ENCODE measurements around the gene ROBO1. TPM values are rescaled to one million over a fixed set of nuclear protein-coding genes. Genes with fewer than 3 reads are reported as not detected.

The ROBO1 gene
- total RNA-seq, 6 experiments from 2014 or later, result 1.1 to 7.2 (median 4.3) TPM

- H3K4me3 ChIP-seq, result no peak overlapping the region
- no peak overlapping the region for H3K27ac ChIP-seq
- 88% methylated on average over 2 of the region's 2 CpGs for WGBS (ENCODE audit: insufficient coverage, low coverage, low lambda C conversion rate, missing lambda C conversion rate)
- peaks cover 0 to 7% (median 2%) of the 10 kb centered on the region in 4 donors for H3K4me1 ChIP-seq
- no peaks in the 10 kb centered on the region for H3K27me3 ChIP-seq
- ATAC-seq (no peak), DNase-seq (no peak)
- no peak for TF ChIP-seq CTCF (IDR thresholded peaks at IDR 0.05)
- intact Hi-C loops (cut with DNase I), result no loop called here
- H3K36me3 ChIP-seq, result no peaks in the 10 kb centered on the region
- H3K9me3 ChIP-seq, result no peaks in the 10 kb centered on the region
Observed at GRCh38 chr3:78873641-78874040, 894.2 kb downstream of the ROBO1 start.

GRCh38 chr3:78872195-78872594 lies 895.6 kb downstream of the ROBO1 start:
- H3K4me3 ChIP-seq, result no peak overlapping the region
- no peak for TF ChIP-seq CTCF (IDR thresholded peaks at IDR 0.05)
- TF ChIP-seq POLR2A (IDR thresholded peaks at IDR 0.05), result no peak
- intact Hi-C loops (cut with DNase I), result no loop called here
- no peaks in the 10 kb centered on the region for H3K9me3 ChIP-seq
- ATAC-seq (peak; percentile 68 to 85 (median 70)), DNase-seq (peak in 1 of 3 donors; percentile 22)
- H3K36me3 ChIP-seq, result no peaks in the 10 kb centered on the region
- H3K27me3 ChIP-seq, result no peaks in the 10 kb centered on the region
- peaks cover 0 to 7% (median 2%) of the 10 kb centered on the region in 4 donors for H3K4me1 ChIP-seq
- WGBS (ENCODE audit: insufficient coverage, low coverage, low lambda C conversion rate, missing lambda C conversion rate), result 23% methylated on average over 3 of the region's 3 CpGs
- no peak overlapping the region for H3K27ac ChIP-seq

- ATAC-seq, result no peak
- intact Hi-C loops (cut with DNase I), result no loop called here
- H3K27me3 ChIP-seq, result no peaks in the 10 kb centered on the region
- H3K9me3 ChIP-seq, result no peaks in the 10 kb centered on the region
- TF ChIP-seq CTCF (IDR thresholded peaks at IDR 0.05), result no peak
- TF ChIP-seq POLR2A (IDR thresholded peaks at IDR 0.05), result no peak
- no peaks in the 10 kb centered on the region for H3K36me3 ChIP-seq
- 88% methylated on average over 4 of the region's 4 CpGs for WGBS (ENCODE audit: insufficient coverage, low coverage, low lambda C conversion rate, missing lambda C conversion rate)
- peaks cover 0 to 7% (median 2%) of the 10 kb centered on the region in 4 donors for H3K4me1 ChIP-seq
- no peak overlapping the region for H3K27ac ChIP-seq
- no peak for DNase-seq
- no peak overlapping the region for H3K4me3 ChIP-seq
Observed at GRCh38 chr3:78871048-78871447, 896.8 kb downstream of the ROBO1 start.

GRCh38 chr3:78870484-78870883 lies 897.3 kb downstream of the ROBO1 start:
- Histone ChIP-seq H3K36me3 (no peaks in the 10 kb centered on the region), H3K4me3 (no peak overlapping the region), H3K27ac (no peak overlapping the region), H3K9me3 (no peaks in the 10 kb centered on the region), H3K4me1 (peaks cover 0 to 5% (median 2%) of the 10 kb centered on the region in 4 donors), H3K27me3 (no peaks in the 10 kb centered on the region)
- peak in 3 of 4 donors; percentile 33 to 41 (median 33) for ATAC-seq
- intact Hi-C loops (cut with DNase I), result no loop called here
- no peak for DNase-seq
- 68% methylated on average over 3 of the region's 3 CpGs for WGBS (ENCODE audit: insufficient coverage, low coverage, low lambda C conversion rate, missing lambda C conversion rate)
- TF ChIP-seq POLR2A (IDR thresholded peaks at IDR 0.05) (no peak), CTCF (IDR thresholded peaks at IDR 0.05) (no peak)

- Histone ChIP-seq H3K36me3 (no peaks in the 10 kb centered on the region), H3K27me3 (no peaks in the 10 kb centered on the region), H3K4me1 (no peaks in the 10 kb centered on the region), H3K9me3 (no peaks in the 10 kb centered on the region), H3K4me3 (no peak overlapping the region), H3K27ac (no peak overlapping the region)
- WGBS (ENCODE audit: insufficient coverage, low coverage, low lambda C conversion rate, missing lambda C conversion rate), result 86% methylated on average over 1 of the region's 1 CpG
- intact Hi-C loops (cut with DNase I), result no loop called here
- DNase-seq (no peak), ATAC-seq (no peak)
- no peak for TF ChIP-seq CTCF (IDR thresholded peaks at IDR 0.05)
- no peak for TF ChIP-seq POLR2A (IDR thresholded peaks at IDR 0.05)
Observed at GRCh38 chr3:78868570-78868969, 899.2 kb downstream of the ROBO1 start.

Data from right lobe of liver (tissue), 6 donors.